Mesendoderm (in vitro differentiated cells): Measurements from ENCODE around the gene ZNF296.

Source experiments
- DNase-seq: peaks from one replicate; pipeline ENCODE4 v3.0.0; 2013
- H2AK5ac ChIP-seq: 2 replicates; pipeline ENCODE4 v1.6.1; 2013; ENCODE audit warnings: low read length, inconsistent platforms
- H2BK120ac ChIP-seq: 2 replicates; pipeline ENCODE4 v1.6.1; 2013; ENCODE audit warnings: low read depth, mild to moderate bottlenecking, low read length, moderate library complexity, mixed read lengths
- H2BK15ac ChIP-seq: replicated peaks from 2 replicates; pipeline ENCODE4 v1.6.1; 2013; ENCODE audit warnings: low read depth, mild to moderate bottlenecking, moderate library complexity
- H2BK5ac ChIP-seq: 2 replicates; pipeline ENCODE4 v1.6.1; 2013; ENCODE audit warnings: low read length, inconsistent platforms
- H3K18ac ChIP-seq: 2 replicates; pipeline ENCODE4 v1.6.1; 2013; ENCODE audit warnings: mild to moderate bottlenecking, low read length, mixed read lengths
- H3K23ac ChIP-seq: one replicate; pipeline ENCODE4 v1.6.1; 2013; ENCODE audit warnings: low read length
- H3K27ac ChIP-seq: 2 replicates; pipeline ENCODE4 v1.5.1; 2013; ENCODE audit warnings: low read depth, mild to moderate bottlenecking, inconsistent platforms, low read length, moderate library complexity
- H3K27me3 ChIP-seq: 2 replicates; pipeline ENCODE4 v1.6.1; 2013; ENCODE audit warnings: low read length, control low read depth, mild to moderate bottlenecking, inconsistent platforms; ENCODE audit not compliant: insufficient read depth, poor library complexity
- H3K36me3 ChIP-seq: 2 replicates; pipeline ENCODE4 v1.6.1; 2013; ENCODE audit warnings: low read length, inconsistent platforms; ENCODE audit not compliant: control insufficient read depth, insufficient read depth
- H3K4ac ChIP-seq: one replicate; pipeline ENCODE4 v1.6.1; 2013; ENCODE audit warnings: low read depth, mild to moderate bottlenecking, low read length, moderate library complexity
- H3K4me1 ChIP-seq: 2 replicates; pipeline ENCODE4 v1.6.1; 2013; ENCODE audit warnings: low read depth, low read length, inconsistent platforms; ENCODE audit not compliant: control insufficient read depth
- H3K4me2 ChIP-seq: 2 replicates; pipeline ENCODE4 v1.6.1; 2013; ENCODE audit warnings: low read length
- H3K4me3 ChIP-seq: 2 replicates; pipeline ENCODE4 v1.5.1; 2013; ENCODE audit warnings: mild to moderate bottlenecking, low read length
- H3K56ac ChIP-seq: one replicate; pipeline ENCODE4 v1.6.1; 2013; ENCODE audit warnings: low read length
- H3K79me1 ChIP-seq: 2 replicates; pipeline ENCODE4 v1.6.1; 2013; ENCODE audit warnings: low read length, inconsistent platforms
- H3K79me2 ChIP-seq: 2 replicates; pipeline ENCODE4 v1.6.1; 2013; ENCODE audit warnings: mild to moderate bottlenecking, low read length; ENCODE audit not compliant: control insufficient read depth, insufficient read depth
- H3K9ac ChIP-seq: 2 replicates; pipeline ENCODE4 v1.6.1; 2013; ENCODE audit warnings: low read length, inconsistent platforms
- H4K5ac ChIP-seq: one replicate; pipeline ENCODE4 v1.6.1; 2013; ENCODE audit warnings: low read length
- H4K8ac ChIP-seq: one replicate; pipeline ENCODE4 v1.6.1; 2013; ENCODE audit warnings: low read depth, mild to moderate bottlenecking, control low read depth, low read length, moderate library complexity
- WGBS: extraction: QIAGEN DNeasy Blood & Tissue Kit; methylation state at CpG from one replicate; pipeline ENCODE4 v1.1.7; 2013; ENCODE audit warnings: low lambda C conversion rate, missing lambda C conversion rate; ENCODE audit not compliant: insufficient coverage; ENCODE audit errors: extremely low coverage; 5-methylcytosine and 5-hydroxymethylcytosine counted together

Gene ZNF296

GRCh38 chr19:45102481-45102880 is 26.2 kb upstream of the ZNF296 start:
- WGBS = no CpG with 5 or more reads among the region's 7 CpGs
- Histone ChIP-seq H4K5ac (no peak overlapping the region), H3K56ac (no peak overlapping the region), H3K4me1 (peaks cover 7% of the 10 kb centered on the region), H3K79me2 (peaks cover 79% of the 10 kb centered on the region), H3K4ac (no peak overlapping the region), H3K23ac (no peak overlapping the region), H3K27me3 (no peaks in the 10 kb centered on the region), H4K8ac (no peak overlapping the region), H3K4me2 (no peak overlapping the region), H2BK120ac (no peak overlapping the region), H2BK15ac (no peak overlapping the region), H3K79me1 (peaks cover 58% of the 10 kb centered on the region), H2BK5ac (no peak overlapping the region), H3K4me3 (no peak overlapping the region), H3K36me3 (no peaks in the 10 kb centered on the region), H2AK5ac (no peak overlapping the region), H3K18ac (no peak overlapping the region), H3K27ac (no peak overlapping the region), H3K9ac (no peak overlapping the region)
- no peak for DNase-seq

GRCh38 chr19:45101806-45102205 is 25.5 kb upstream of the ZNF296 start:
- H3K4me1 ChIP-seq = peaks cover 7% of the 10 kb centered on the region
- H3K27ac ChIP-seq = no peak overlapping the region
- no peak overlapping the region for H3K4me3 ChIP-seq
- H4K5ac ChIP-seq = no peak overlapping the region
- no peaks in the 10 kb centered on the region for H3K36me3 ChIP-seq
- no peak overlapping the region for H3K18ac ChIP-seq
- no peak overlapping the region for H3K56ac ChIP-seq
- no peak overlapping the region for H4K8ac ChIP-seq
- H3K23ac ChIP-seq = no peak overlapping the region
- H2BK5ac ChIP-seq = no peak overlapping the region
- H3K4me2 ChIP-seq = no peak overlapping the region
- no peak overlapping the region for H2BK15ac ChIP-seq
- no peak overlapping the region for H2AK5ac ChIP-seq
- no peak overlapping the region for H2BK120ac ChIP-seq
- no CpG with 5 or more reads among the region's 8 CpGs for WGBS
- H3K79me2 ChIP-seq = peaks cover 85% of the 10 kb centered on the region
- no peak for DNase-seq
- H3K79me1 ChIP-seq = peaks cover 61% of the 10 kb centered on the region
- no peaks in the 10 kb centered on the region for H3K27me3 ChIP-seq
- H3K9ac ChIP-seq = no peak overlapping the region
- H3K4ac ChIP-seq = no peak overlapping the region

GRCh38 chr19:45100846-45101252 is 24.6 kb upstream of the ZNF296 start:
- Histone ChIP-seq H3K27me3 (no peaks in the 10 kb centered on the region), H3K56ac (no peak overlapping the region), H3K27ac (no peak overlapping the region), H2BK15ac (no peak overlapping the region), H3K4me2 (no peak overlapping the region), H3K4me3 (no peak overlapping the region), H2BK5ac (no peak overlapping the region), H4K8ac (no peak overlapping the region), H4K5ac (no peak overlapping the region), H3K79me1 (peaks cover 67% of the 10 kb centered on the region), H3K4me1 (peaks cover 7% of the 10 kb centered on the region), H3K18ac (no peak overlapping the region), H3K23ac (no peak overlapping the region), H3K36me3 (no peaks in the 10 kb centered on the region), H2AK5ac (no peak overlapping the region), H2BK120ac (no peak overlapping the region), H3K9ac (no peak overlapping the region), H3K4ac (no peak overlapping the region), H3K79me2 (peaks cover 94% of the 10 kb centered on the region)
- no CpG with 5 or more reads among the region's 8 CpGs for WGBS
- no peak for DNase-seq

- Histone ChIP-seq H3K23ac (no peak overlapping the region), H4K8ac (no peak overlapping the region), H3K36me3 (no peaks in the 10 kb centered on the region), H2AK5ac (no peak overlapping the region), H3K4me3 (no peak overlapping the region), H3K4me1 (peaks cover 7% of the 10 kb centered on the region), H3K79me1 (peaks cover 64% of the 10 kb centered on the region), H2BK15ac (no peak overlapping the region), H2BK5ac (no peak overlapping the region), H2BK120ac (no peak overlapping the region), H3K9ac (no peak overlapping the region), H3K79me2 (peaks cover 94% of the 10 kb centered on the region), H3K27ac (no peak overlapping the region), H3K27me3 (no peaks in the 10 kb centered on the region), H3K56ac (no peak overlapping the region), H4K5ac (no peak overlapping the region), H3K4ac (no peak overlapping the region), H3K4me2 (no peak overlapping the region), H3K18ac (no peak overlapping the region)
- no peak for DNase-seq
- no CpG with 5 or more reads among the region's 3 CpGs for WGBS
These were observed 23.9 kb upstream of the ZNF296 start for GRCh38 chr19:45100201-45100600.

GRCh38 chr19:45099467-45100191 is 23.4 kb upstream of the ZNF296 start:
- Histone ChIP-seq H2BK5ac (no peak overlapping the region), H2BK15ac (no peak overlapping the region), H3K23ac (no peak overlapping the region), H2AK5ac (no peak overlapping the region), H3K56ac (no peak overlapping the region), H3K9ac (no peak overlapping the region), H3K79me2 (peaks cover 94% of the 10 kb centered on the region), H4K5ac (no peak overlapping the region), H3K79me1 (peaks cover 62% of the 10 kb centered on the region), H2BK120ac (no peak overlapping the region), H3K18ac (no peak overlapping the region), H3K36me3 (no peaks in the 10 kb centered on the region), H3K4ac (no peak overlapping the region), H3K4me3 (no peak overlapping the region), H3K27me3 (no peaks in the 10 kb centered on the region), H4K8ac (no peak overlapping the region), H3K4me2 (no peak overlapping the region), H3K4me1 (peaks cover 7% of the 10 kb centered on the region), H3K27ac (no peak overlapping the region)
- DNase-seq = no peak
- WGBS = no CpG with 5 or more reads among the region's 25 CpGs
